ENCODE results near the gene GTPBP2.
A peak's percentile ranks its signal among the peaks of the same experiment; 100 is the strongest.
"Not testable (repeated sequence)": the region's sequence is repeated elsewhere in the genome, so short reads cannot be mapped to it uniquely, and the experiment has no call there.

GTPBP2 gene

DNA sequence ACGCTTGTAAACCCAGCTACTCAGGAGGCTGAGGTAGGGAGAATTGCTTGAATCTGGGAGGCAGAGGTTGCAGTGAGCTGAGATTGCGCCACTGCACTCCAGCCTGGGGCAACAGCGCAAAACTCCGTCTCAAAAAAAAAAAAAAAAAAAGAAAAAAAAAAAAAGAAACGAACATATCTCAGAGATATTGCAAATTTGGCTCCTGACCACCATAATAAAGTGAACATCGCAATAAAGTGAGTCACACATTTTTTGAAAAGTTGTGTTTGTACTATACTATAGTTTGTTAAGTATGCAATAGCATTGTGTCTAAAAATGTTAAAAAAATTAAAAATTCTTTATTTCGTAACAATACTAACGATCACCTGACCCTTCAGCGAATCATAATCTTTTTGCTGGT lies 29.1 kb upstream of the GTPBP2 start:
- peak; percentile 67 for DNase-seq

DNA sequence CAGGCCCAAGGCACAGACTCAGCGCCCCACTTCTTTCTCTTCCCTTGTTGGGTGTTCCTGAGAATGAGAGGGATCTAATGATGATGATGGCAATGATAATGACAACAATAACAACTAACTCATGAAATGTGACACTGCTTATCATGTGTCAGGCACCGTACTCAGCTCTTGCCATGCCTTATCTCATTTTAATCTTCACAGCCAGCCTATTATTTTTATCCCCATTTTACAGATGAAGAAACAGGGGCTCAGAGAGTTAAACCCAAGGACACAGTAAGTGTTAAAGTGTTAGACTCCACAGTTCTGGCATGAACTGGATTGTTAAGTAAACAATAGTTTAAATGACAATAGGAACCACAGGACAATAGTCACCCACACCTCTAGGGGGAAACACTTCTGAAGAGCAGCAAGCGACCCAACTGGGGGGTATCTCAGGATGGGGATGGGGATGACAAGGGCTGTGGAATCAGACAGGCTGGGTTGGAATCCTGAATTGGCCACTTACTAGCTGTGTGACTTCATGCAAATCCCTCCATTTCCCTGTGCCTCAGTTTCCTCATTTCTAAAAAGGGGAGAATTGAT lies 28.2 kb upstream of the GTPBP2 start:
- no peak for DNase-seq

DNA sequence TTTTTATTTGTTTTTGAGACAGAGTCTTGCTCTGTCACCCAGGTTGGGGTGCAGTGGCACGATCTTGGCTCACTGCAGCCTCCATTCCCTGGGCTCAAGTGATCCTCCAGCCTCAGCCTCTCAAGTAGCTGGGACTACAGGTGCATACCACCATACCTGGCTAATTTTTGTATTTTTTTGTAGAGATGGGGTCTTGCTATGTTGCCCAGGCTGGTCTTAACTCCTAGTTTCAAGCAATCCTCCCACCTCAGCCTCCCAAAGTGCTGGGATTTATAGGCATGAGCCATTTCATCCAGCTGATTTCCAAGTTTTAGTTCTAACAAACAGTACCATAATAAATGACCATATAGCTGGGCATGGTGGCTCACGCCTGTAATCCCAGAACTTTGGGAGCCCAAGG lies 23.8 kb upstream of the GTPBP2 start:
- not testable (repeated sequence) for DNase-seq

GRCh38 chr6:43648248-43648647 lies 19.2 kb upstream of the GTPBP2 start:
- no peak for DNase-seq

- no peak for DNase-seq
These were observed 18.5 kb upstream of the GTPBP2 start for GRCh38 chr6:43647613-43648012.

DNA sequence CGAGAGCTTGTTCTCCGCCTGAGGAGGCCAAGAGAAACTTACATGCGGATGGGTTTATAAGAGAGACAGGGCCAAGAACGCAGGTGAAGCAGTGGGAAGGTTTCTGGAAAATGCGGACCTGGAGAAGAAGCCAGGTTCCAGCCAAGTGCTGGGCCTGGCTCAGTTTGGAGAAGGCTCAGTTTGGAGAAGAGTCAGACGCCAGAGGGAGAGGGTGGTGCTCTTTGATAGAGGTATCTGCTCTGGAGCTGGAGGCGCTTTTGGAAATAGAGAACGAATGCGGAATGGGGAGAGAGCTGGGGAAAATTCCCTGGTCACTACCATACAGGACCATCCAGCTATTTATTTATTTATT lies 16.5 kb upstream of the GTPBP2 start:
- no peak for DNase-seq

GRCh38 chr6:43644940-43645612 lies 16.0 kb upstream of the GTPBP2 start, which contains the start of gene RSPH9:
Gene RSPH9, plus strand, starts transcription at chr6:43645036. Its CDS starts 63 bp downstream, at chr6:43645099.
- no peak for DNase-seq

- DNase-seq: no peak
These were observed 11.1 kb upstream of the GTPBP2 start for GRCh38 chr6:43639984-43640800.

- DNase-seq: no peak
These were observed 7.2 kb upstream of the GTPBP2 start for GRCh38 chr6:43636308-43636659.

DNA sequence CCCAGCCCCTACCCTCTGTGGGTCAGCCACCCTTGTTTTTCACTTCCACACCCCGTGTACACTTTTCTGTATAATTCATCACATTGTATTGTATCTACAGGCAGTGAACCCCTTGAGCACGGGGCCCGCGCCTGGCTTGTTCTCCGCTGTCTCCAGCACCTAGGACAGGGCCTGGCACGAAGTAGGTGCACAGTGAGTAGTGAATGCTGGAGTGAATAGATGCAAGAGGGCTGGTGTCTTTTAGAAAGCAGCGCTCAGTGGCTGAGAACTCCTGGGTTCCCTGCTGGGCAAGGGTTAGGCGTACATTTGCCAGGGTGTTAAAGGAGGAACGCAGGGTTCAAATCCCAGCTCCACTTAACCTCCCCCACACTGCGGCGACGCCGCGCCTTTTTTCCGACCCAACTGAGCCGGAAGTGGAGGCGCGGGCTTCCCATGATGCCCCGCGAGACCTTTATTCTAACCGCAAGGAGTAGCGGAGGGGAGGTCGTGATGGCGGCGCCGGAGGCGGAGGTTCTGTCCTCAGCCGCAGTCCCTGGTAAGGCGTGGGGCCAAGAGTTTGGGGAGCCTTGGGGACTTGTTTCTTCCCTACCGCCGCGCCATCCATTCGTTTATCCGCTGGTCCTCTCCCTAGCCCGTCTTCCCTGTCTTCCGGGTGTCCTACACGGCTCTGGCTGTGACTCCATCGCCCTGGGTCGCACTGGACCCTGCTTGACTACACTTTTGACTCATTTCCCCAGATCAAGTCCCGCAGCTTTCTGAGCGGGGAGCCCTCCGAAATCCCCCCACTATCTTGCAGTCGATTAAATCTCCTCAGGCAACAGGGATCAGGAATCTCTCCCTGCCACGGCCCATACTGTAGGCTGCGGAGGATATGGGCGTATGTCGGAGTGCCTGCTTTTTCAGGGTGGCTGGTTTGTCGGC lies 6.6 kb upstream of the GTPBP2 start, which contains the start of gene MAD2L1BP:
MAD2L1BP (plus strand) TSS at position 454 of the 921 bp plus-strand sequence; CDS start at position 490, 36 bp downstream.
- DNase-seq: peak; percentile 74

DNA sequence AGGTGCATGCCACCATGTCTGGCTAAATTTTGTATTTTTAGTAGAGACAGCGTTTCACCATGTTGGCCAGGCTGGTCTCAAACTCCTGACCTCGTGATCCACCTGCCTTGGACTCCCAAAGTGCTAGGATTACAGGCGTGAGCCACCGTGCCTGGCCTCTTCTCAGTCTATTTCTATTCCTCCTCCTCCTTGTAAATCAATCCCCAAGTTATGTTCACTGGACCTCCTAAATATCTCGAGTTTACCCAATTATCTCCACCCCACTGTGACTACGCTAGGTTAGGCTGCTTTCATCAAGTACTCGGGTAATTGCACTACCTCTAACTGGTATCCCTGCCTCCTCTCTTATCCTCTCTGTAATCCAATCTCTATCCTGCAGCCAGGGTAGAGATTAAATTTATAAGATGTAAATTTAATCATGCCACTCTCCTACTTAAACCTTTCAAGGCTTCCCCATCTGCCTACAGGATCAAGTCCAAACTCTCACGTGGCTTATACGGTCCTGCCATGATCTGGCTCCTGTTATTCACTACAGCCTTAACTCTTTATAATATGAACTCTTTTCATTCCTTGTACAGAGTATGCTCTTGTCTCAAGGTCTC lies 5.7 kb upstream of the GTPBP2 start:
- DNase-seq: no peak

DNA sequence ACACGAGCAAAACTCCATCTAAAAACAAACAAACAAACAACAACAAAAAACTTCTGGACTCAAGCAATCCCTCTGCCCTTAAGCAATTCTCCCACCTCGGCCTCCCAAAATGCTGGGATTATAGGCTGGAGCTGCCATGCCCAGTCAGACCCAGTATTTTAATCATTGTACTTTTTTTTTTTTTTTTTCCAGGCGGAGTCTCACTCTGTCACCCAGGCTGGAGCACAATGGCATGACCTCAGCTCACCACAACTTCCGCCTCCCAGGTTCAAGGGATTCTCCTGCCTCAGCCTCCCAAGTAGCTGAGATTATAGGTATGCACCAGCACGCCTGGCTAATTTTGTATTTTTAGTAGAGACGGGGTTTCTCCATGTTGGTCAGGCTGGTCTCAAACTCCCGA lies 3.9 kb upstream of the GTPBP2 start:
- not testable (repeated sequence) for DNase-seq

- no peak for DNase-seq
These were observed 2.0 kb upstream of the GTPBP2 start for GRCh38 chr6:43630980-43631619.

DNA sequence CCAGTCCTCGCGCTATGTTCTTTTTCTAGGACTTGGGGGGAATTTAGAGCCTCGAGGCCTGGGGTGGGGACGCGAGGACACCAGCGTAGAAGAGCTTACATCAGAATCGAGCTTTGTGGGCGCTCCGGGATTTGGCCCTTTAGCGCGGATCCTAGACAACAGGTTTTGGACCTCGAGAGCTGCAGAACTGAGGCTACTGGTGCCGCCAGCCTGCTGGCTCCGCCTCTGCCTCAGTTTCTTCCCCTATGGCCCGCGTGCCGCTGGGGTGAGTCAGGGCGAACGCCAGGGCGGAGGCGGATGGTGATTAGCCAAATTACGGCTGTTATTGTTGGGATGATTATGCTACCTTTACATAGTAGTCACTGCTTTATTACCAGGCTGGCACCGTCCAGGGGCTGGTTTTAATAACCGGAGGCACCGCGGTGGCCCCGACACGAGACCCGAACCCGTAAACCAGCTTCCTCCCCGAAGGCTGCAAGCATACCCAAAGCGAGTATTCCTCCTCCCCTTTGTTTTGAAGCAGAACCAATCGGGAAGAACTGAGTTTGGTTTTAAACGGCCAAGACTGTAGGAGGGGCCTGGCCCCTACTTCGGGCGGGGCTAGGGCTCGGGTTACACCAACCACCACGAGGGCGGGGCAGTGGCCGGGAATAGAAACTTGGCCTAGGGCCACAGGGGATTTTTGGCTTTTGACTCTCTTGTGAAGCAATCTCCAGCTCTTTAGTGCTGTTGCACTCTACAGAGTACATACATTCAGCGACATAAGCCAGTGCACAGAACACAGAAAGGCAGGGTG lies 639 bp upstream of the GTPBP2 start:
- peak; percentile 95 for DNase-seq

DNA sequence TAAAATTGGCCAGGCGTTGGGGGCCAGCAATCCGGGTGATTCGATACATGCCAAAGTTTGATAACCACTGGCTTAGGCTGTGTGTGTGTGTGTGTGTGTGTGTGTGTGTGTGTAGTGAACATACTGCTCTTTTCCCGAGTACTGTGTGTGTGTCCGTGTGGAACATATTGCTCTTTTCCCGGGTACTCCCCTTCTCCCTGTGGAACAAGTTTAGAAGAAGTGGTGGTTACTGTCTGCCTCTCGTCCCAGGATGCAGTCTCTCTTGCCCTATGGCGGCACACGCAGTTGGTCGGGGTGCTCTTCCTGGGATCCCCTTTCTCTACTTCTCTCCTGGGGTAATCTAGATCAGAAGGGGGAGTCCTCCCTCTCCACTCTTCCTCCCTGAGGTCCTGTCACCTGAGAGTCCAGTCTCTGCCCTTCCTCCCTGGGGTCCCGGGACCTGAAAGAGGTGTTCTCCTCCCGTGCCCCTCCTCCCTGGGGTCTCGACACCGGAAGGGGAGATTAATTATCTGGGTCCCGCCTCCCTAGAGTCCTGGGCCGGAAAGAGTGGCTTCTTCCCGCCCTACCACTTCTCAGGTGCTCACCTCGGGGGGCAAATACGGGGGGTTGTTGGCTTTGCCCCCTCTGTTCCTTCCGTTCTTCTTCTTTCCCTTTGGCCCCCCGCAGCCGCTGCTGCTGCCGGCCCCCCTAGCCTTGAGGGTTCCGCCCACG lies 516 bp downstream of the GTPBP2 start:
- DNase-seq: peak; percentile 51

DNA sequence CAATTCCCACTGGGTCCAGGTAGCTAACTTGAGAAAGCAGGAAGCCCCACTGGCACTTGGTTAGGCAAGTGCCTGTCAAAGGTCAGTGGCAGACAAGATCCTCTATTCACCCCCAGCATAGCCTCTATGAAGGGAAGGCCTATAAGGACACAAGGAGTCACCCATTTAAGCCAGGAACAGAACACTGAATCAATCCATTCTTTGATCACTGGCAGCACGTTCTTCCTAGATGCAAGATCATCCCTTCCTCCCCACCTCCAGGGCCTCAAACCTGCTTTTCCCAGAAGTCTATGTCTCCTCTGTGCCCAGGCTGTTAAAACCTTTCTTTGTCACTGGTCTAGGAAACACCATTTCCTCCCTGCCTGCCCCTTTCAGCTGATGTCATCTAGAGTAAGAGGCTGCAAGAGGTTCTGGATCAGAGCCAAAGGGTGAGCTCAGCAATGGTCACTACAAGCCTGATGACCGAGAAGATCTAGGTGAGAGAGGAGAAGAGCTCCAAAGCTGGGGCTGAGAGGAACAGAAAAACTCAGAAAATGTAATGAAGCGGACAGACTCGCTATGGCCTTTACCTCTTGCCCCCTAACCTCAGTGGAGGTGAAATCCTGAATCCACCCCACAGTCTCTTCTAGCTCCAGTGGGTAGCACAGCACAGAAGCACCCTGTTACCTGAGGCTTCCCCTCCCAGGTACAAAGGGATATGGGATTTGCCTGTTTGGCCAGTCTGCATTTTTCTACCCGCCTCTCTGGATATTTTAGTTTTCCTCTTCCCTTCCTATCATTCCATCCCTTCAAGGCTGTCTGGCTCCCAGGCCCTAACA lies 1.8 kb downstream of the GTPBP2 start:
- DNase-seq: peak; percentile 77

DNA sequence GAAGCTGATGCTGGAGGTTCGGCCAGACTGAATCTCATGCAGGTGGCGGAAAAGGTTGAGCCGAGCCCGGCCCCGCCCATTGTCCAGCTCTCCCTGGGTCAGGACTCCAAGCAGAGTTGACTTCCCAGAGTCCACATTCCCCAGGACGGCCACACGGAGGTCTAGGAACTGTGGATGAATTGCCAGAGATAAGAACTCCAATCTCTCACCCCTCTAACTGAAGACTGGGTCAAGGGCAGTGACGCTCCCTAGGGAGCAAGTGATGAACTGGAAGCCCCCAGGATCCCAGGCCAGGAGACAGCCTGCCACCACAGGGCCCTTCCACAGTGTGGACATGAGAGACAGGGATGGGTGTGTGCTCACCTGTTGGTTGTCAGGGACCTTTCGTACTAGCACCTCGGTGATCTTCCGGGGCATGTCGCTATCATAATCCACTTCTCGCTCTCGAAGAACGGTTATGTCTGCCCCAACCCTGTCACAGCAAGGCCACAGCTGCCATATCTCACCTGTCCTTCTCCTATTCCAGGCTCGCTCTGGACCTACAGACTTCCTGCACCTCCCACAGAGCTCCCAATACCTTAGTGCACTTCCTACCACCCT lies 3.6 kb downstream of the GTPBP2 start:
- DNase-seq: no peak

DNA sequence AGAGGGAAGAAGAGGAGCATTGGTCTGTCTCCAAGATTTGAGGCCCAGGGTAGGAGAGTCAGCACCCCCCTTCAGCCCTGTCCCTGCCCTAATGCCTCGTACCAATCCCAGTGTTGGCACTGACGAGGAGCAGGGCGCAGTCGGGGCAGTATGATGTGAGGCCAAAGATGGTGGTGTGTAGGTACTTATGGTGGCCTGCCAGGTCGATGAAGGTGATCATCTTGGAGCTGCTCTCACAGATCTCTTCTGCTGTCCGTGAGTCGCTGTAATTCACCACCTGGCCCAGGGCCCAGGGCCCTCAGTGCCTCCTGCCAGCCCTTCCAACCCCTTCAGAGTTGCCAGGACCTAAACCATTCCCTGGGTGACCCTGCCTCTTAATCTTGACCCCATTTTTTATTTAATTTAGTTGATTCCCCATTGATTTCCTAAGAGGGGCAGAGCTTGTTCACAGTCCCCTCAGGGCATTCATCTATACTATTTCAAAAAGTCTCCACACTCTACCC lies 4.2 kb downstream of the GTPBP2 start:
- no peak for DNase-seq

Measured in NCI-H226 (cell line).